Body of pancreas (tissue), 4 donors: Measurements from ENCODE around the gene NDUFAF5. TPM values are rescaled to one million over a fixed set of nuclear protein-coding genes. Genes with fewer than 3 reads are reported as not detected.

Experiments
- ATAC-seq: fragments of 150-250 bp; one replicate; pipeline ENCODE4 v1.9.1; 2016
- DNase-seq, 4 donors: peaks; one replicate each; pipeline ENCODE4 v3.0.0-alpha.2; 2019
- H3K27ac ChIP-seq, 4 donors: fragments of 200-600 bp; sonication (generic); 1 replicate in 3 of 4; 2 replicates in 1 of 4; pipeline versions ENCODE4 v1.5.1 to v1.6.1; 2016 to 2019; ENCODE audit warnings: mild to moderate bottlenecking in 1 of 4, mixed read lengths in 1 of 4, moderate library complexity in 1 of 4
- H3K27me3 ChIP-seq, 2 donors: fragments of 200-600 bp; sonication (generic); one replicate each; pipeline ENCODE4 v1.6.0; 2016; ENCODE audit warnings: mild to moderate bottlenecking in 1 of 2
- H3K36me3 ChIP-seq, 2 donors: fragments of 200-600 bp; sonication (generic); replicated peaks in 1 of 2; 2 replicates each; pipeline ENCODE4 v1.5.1; 2016; ENCODE audit warnings: low read depth in 2 of 2; ENCODE audit not compliant: insufficient read depth in 1 of 2
- H3K4me1 ChIP-seq: fragments of 200-600 bp; sonication (generic); one replicate; pipeline ENCODE4 v1.6.0; 2016
- H3K4me3 ChIP-seq, 2 donors: fragments of 200-600 bp; sonication (generic); 1 replicate in 1 of 2; 2 replicates in 1 of 2; pipeline ENCODE4 v1.5.1; 2016 to 2019
- H3K9me3 ChIP-seq, 3 donors: fragments of 200-600 bp; sonication (generic); 1 replicate in 2 of 3; 2 replicates in 1 of 3; pipeline ENCODE4 v1.5.1; 2016
- CTCF ChIP-seq, 7 experiments: fragments of 450-650 bp in 4 of 7; fragments of 200-600 bp in 3 of 7; sonication (generic) in 3 of 7; IDR thresholded peaks; one replicate each; pipeline ENCODE4 v1.5.1; 2016 to 2019; ENCODE audit warnings: antibody characterized with exemption in 7 of 7
- POLR2A ChIP-seq, 3 donors: fragments of 450-650 bp; IDR thresholded peaks; one replicate each; pipeline ENCODE4 v1.6.1; 2016; ENCODE audit warnings: antibody characterized with exemption in 3 of 3, mild to moderate bottlenecking in 2 of 3
- WGBS, 2 donors: methylation state at CpG; one replicate each; pipeline ENCODE4 v1.1.5; 2017; 5-methylcytosine and 5-hydroxymethylcytosine counted together
- intact Hi-C: fragments of 100-400 bp; cut with DNase I; formaldehyde crosslinking; loops from one replicate; pipeline ENCODE4 v1.15.1; 2023
- total RNA-seq, 2 donors: library from RNA; depleted of rRNA; stranded (reverse); fragments of >200 nt; gene quantifications; one replicate each; pipeline ENCODE4 v1.1.0, GENCODE V29; 2016

Gene NDUFAF5
- total RNA-seq, 2 donors from 2014 or later: 4.4 to 6.3 TPM

GRCh38 chr20:13858871-13859270, 74.0 kb downstream of the NDUFAF5 start:
- no peaks in the 10 kb centered on the region for H3K9me3 ChIP-seq
- TF ChIP-seq POLR2A (IDR thresholded peaks at IDR 0.05) (no peak), CTCF (IDR thresholded peaks at IDR 0.05) (no peak)
- no peaks in the 10 kb centered on the region for H3K27me3 ChIP-seq
- no peak for DNase-seq
- no peak overlapping the region for H3K27ac ChIP-seq
- no peak for ATAC-seq
- intact Hi-C loops: no loop called here
- H3K4me1 ChIP-seq: no peaks in the 10 kb centered on the region
- no peaks in the 10 kb centered on the region for H3K36me3 ChIP-seq
- no peak overlapping the region for H3K4me3 ChIP-seq

- Histone ChIP-seq H3K36me3 (no peaks in the 10 kb centered on the region), H3K4me3 (no peak overlapping the region), H3K27ac (no peak overlapping the region), H3K4me1 (no peaks in the 10 kb centered on the region), H3K9me3 (no peaks in the 10 kb centered on the region), H3K27me3 (no peaks in the 10 kb centered on the region)
- no peak for ATAC-seq
- DNase-seq: no peak
- intact Hi-C loops: no loop called here
- TF ChIP-seq POLR2A (IDR thresholded peaks at IDR 0.05) (no peak), CTCF (IDR thresholded peaks at IDR 0.05) (no peak)
- WGBS, 2 donors: 66 to 84% methylated on average over 2 of the region's 2 CpGs
Measured at GRCh38 chr20:13862245-13862644, 77.4 kb downstream of the NDUFAF5 start.

- DNase-seq (no peak), ATAC-seq (no peak)
- no peaks in the 10 kb centered on the region for H3K9me3 ChIP-seq
- no peak overlapping the region for H3K27ac ChIP-seq
- H3K4me1 ChIP-seq: no peaks in the 10 kb centered on the region
- no peak for TF ChIP-seq CTCF (IDR thresholded peaks at IDR 0.05)
- H3K27me3 ChIP-seq: no peaks in the 10 kb centered on the region
- no peak overlapping the region for H3K4me3 ChIP-seq
- no peaks in the 10 kb centered on the region for H3K36me3 ChIP-seq
- intact Hi-C loops: no loop called here
- WGBS, 2 donors: 80 to 83% methylated on average over 1 of the region's 1 CpG
Measured at GRCh38 chr20:13863244-13863643, 78.4 kb downstream of the NDUFAF5 start.

GRCh38 chr20:13865156-13865555, 80.3 kb downstream of the NDUFAF5 start:
- Histone ChIP-seq H3K36me3 (no peaks in the 10 kb centered on the region), H3K9me3 (no peaks in the 10 kb centered on the region), H3K27me3 (no peaks in the 10 kb centered on the region), H3K4me3 (no peak overlapping the region), H3K4me1 (no peaks in the 10 kb centered on the region), H3K27ac (no peak overlapping the region)
- TF ChIP-seq CTCF (IDR thresholded peaks at IDR 0.05) (no peak), POLR2A (IDR thresholded peaks at IDR 0.05) (no peak)
- WGBS, 2 donors: 68 to 82% methylated on average over 2 of the region's 2 CpGs
- ATAC-seq: no peak
- intact Hi-C loops: no loop called here
- DNase-seq: no peak

- no peak overlapping the region for H3K27ac ChIP-seq
- H3K9me3 ChIP-seq: no peaks in the 10 kb centered on the region
- H3K36me3 ChIP-seq: no peaks in the 10 kb centered on the region
- DNase-seq (peak in 1 of 4 donors; percentile 8), ATAC-seq (peak; percentile 27)
- H3K4me1 ChIP-seq: no peaks in the 10 kb centered on the region
- H3K4me3 ChIP-seq: no peak overlapping the region
- no peaks in the 10 kb centered on the region for H3K27me3 ChIP-seq
- WGBS, 2 donors: 33 to 35% methylated on average over 5 of the region's 5 CpGs
- intact Hi-C loops: no loop called here
- TF ChIP-seq CTCF (IDR thresholded peaks at IDR 0.05): no peak
- TF ChIP-seq POLR2A (IDR thresholded peaks at IDR 0.05): no peak
Measured at GRCh38 chr20:13865791-13866351, 81.0 kb downstream of the NDUFAF5 start.
